Hematopoietic multipotent progenitor cell treated with erythropoietin and hydrocortisone succinate and interleukin-3 and kit ligand, for 15 days (in vitro differentiated cells): ENCODE data around the gene ERCC6L2.

ENCODE experiments used
- DNase-seq: peaks from one replicate; pipeline ENCODE4 v3.0.0-alpha.2; 2015; ENCODE audit warnings: low spot score

Gene ERCC6L2

DNA sequence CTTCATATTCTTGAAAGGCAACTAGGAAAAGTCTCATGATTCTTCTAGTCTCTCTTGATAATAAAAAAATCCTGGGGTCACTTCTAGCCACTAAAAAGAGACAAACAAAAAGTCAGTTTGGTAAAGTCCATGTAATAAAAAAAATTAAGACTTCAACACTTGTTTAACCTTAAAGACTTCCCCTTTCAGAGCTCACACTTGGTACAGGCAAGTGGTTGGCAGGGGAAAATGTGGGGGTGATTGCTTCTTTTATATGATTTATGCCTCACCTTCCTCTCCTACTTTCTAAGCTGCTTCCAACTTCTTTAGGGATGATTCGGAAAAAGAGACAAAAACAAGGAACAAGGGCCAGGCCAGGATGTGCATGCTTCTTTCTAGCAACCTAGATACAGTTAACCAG lies 5.1 kb upstream of the ERCC6L2 start:
- DNase-seq: no peak

DNA sequence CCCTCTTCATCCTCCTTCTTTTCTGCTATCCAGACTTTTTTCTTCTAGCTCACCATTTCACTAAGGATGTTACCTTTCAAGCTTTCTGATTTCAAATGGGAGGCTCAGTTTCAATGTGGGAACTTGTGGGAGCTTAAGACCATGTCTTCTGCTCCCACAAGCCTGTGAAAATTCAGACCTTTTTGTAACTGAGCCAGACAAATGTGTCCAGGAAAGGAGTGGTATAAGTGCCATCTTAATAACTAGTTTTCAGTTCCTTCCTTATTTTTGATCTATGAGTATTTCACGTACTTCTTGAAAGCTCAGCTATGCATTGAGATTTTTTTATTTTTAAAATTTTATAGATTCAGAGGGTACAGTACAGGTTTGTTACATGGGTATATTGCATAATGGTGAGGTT lies 4.6 kb upstream of the ERCC6L2 start:
- no peak for DNase-seq

DNA sequence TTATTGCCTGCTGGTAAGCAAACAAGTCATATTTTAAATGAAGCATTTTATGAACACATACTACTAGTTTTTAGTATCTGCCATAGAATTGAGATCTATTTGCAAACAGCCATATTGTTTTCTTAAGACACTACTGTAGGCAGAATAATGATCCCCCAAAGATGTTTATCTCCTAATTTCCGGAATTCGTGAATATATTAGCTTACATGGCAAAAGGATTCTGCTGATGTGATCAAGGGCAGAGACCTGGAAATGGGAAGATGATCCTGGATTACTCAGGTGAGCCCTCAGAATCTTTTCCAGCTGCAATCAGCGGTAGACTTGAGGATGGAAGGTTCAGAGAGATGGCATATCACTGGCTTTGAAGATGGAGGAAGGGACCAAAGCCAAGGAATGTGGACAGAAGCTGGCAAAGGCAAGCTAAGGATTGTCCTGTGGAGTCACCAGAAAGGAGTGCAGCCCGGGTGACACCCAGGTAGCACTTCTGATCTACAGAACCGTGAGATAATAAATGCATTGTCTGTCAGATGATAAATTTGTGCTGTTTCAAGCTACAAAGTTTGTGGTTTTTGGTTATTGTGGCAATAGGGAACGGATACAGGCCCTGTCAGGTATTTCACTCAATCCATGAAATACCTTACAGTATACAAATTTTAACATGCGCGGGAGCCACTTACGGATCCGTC lies 1.0 kb upstream of the ERCC6L2 start:
- DNase-seq: no peak

DNA sequence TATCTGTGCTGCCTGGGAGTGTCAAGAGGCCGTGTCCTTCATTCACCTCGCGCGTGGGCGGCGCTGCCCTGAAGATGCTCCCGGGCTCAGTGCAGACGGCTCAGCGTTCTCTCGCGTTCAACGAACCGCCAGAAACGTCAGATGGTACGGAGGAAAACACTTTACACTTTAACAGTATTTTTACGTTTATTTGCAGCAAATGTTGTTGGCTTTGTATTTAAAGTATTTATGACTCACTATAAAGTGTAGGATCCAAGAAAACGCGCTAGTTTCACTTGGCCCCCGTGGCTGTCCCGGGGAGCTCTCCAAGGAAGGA lies 544 bp upstream of the ERCC6L2 start:
- DNase-seq: peak; percentile 56

DNA sequence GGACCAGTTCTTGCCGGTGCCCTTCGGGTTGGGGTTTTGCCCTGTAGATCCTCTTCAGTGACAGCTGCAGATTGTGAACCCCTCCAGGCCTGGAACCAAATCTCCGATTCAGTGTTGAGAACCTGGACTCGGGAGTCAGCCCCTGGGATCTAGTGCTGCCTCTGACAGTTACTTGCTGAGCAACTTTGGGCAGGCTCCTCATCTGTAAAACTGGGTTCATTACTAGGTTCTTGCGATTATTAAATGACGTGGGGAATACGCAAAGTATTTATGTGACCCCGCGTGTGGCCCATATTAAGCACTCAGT lies 600 bp downstream of the ERCC6L2 start:
- no peak for DNase-seq

DNA sequence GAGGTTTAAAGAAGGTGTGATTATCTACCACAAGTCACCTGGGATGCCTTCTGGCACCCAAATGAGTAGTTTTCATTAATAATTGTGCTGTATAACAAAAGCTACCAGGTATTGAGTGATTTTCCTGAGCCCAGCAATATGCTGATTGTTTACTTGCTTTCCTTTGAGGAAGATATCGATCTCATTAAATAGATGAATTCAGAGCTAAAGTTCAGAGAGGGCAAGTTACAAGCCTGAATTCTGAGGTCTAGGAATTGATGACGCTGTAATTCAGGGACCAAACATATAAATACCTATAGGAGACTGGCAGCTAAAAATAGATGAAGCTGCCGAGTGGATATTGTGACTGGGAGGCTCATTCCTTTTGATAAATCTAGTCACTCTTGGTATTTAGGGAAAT lies 1.1 kb downstream of the ERCC6L2 start:
- no peak for DNase-seq

DNA sequence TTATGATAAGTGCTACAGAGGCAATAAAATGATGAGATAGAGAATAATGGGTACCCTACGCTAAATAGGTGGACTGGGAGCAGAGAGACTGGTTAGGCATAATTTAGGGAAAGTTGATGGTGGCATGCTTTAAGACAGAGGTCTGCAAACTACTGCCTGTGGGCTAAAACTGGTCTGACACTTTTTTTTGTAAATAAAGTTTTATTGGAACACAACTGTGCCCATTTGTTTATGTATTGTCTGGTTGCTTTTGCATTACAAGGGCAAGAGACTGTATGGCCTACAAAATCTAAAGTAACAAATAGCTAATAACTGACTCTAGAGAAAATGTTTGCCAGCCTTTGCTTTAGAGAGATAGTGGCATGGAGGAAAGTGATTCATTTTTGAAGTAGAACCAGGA lies 2.5 kb downstream of the ERCC6L2 start:
- DNase-seq: no peak

DNA sequence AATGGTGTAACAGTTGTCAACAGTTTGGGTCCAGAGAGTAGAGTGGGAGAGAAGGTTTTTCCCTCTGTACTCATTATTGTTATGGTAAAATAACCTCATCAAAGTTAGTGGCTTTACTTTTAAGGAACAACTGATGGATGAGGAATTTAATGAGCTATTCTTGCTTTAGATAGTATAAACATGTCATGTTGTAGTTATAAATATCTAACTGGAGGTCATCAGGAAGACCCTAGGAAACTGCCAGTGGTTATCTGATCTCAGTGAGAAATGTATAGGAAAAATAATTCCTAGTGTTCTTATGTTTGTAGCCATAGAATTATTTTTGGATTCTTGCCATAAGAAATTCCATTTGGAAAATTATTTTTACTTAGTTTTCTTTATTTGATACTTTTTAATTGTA lies 4.1 kb downstream of the ERCC6L2 start:
- no peak for DNase-seq

DNA sequence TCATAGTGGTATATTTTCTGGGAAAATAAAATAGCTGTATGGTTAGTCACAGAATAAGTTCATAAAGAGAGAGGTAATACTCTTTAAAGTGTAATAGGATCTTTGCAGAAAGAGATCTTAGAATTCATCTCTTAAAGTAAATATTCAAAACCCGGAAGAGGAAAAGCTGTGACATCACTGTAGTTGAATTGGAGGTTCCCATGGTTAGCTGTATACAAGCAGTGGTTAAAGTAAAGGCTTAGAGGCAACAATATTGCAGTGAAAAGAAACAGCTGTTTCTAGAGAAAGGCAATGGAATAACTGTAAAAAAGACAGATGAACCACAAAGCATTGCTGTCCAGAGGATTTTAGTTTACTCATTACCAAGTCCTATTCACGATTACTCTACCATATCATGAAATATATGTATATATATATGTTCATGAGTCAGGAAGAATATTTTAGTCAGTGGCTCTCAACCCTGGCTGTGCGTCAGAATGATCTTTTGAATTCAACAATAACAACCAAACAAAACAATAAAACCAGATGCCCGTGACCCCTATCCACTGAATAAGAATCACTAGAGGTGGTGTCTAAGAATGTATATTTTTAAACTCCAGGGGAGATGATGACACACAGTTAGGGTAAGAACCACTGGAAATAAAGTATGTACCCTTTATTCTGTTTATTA lies 4.7 kb downstream of the ERCC6L2 start:
- DNase-seq: no peak

DNA sequence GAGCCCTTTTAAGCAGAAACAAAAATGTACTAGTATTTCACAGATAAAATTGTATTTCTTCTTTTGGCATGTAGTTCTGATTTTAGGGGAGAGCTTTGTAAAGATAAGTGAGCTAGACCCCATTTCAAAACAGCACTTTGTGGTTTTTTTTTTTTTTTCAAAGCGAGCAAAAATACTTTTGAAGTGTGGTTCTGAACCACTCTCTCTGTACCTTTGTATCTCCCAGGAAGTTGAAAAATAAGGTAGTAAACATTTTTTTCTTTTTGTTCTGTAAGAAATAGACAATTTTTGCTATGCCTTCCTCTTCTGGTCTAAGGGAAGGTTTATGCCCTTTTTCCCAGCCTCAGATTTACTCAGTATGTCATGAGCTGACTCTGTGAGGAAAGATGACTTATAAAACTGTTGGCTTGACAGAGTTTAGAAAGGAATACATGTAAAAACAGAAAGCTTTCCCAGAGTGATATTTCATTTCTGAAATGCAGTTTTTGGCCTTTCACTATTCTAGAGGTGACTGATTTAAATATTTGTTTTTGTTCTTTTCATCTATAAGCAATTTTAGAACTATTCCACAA lies 12.5 kb downstream of the ERCC6L2 start:
- DNase-seq: no peak

DNA sequence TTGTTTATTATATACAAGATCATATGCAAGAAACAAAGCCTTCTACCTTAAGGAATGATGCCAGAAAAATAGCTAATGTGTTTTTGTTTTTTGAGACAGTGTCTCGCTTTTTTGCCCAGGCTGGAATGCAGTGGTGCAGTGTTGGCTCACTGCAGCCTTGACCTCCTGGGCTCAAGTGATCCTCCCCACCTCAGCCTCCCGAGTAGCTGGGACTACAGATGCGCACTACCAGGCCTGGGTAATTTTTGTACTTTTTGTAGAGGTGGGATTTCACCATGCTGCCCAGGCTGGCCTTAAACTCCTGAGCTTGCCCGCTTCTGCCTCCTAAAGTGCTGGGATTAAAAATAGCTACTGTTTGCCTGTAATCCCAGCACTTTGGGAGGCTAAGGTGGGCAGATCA lies 15.1 kb downstream of the ERCC6L2 start:
- no peak for DNase-seq

DNA sequence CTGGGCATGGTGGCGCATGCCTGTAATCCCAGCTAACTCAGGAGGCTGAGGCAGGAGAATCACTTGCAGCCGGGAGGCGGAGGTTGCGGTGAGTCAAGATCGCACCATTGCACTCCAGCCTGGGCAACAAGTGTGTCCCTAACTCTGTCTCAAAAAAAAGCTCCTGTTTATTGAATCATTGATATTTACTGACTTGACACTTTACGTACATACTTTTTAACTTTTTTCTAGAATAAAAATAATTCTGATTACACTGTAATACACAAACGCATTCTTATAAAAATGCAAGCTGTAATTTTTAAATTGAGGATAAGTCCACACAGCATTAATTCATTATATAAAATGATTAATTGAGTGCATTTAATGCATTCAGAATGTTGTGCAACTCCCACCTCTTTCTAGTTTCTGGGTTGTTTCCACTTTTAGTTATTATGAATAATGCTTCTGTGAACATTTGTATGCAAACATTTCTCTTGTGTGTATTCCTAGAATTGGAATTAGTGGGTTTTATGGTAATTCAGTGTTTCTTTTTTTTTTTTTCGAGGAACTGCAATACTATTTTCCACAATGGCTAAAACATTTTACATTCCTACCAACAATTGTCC lies 15.7 kb downstream of the ERCC6L2 start:
- no peak for DNase-seq

DNA sequence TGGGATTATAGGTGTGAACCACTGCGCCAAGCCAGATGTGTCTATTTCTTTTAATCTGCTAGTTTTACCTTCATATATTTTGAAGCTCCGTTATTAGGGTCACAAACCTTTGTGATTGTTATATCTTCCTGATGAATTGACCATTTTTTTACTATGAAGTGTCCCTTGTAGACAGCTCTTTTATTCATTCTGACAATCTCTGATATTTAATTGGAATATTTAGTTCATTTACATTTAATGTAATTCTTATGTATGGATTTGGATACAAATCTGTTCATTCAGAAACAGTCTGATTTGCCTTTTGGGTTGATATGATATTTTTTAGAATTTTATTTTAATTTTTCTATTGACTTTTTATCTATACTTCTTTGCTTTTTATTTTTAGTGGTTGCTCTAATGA lies 17.2 kb downstream of the ERCC6L2 start:
- DNase-seq: no peak

DNA sequence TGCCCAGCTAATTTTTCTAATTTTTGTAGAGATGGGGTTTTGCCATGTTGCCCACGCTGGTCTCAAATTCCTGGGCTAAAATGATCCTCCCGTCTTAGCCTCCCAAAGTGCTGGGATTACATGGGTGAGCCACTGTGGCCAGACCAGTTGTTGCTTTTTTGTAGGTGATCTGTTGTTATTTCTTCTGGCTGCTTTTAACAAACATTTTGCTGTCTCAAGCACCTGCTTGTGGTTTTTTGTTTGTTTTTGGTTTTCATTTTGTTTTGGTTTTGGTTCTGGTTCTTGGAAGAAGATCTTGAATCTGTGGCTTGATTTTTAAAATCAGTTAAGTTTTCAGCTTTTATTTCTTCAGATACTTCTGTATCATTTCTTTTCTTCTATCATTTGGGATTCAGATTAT lies 21.1 kb downstream of the ERCC6L2 start:
- no peak for DNase-seq

DNA sequence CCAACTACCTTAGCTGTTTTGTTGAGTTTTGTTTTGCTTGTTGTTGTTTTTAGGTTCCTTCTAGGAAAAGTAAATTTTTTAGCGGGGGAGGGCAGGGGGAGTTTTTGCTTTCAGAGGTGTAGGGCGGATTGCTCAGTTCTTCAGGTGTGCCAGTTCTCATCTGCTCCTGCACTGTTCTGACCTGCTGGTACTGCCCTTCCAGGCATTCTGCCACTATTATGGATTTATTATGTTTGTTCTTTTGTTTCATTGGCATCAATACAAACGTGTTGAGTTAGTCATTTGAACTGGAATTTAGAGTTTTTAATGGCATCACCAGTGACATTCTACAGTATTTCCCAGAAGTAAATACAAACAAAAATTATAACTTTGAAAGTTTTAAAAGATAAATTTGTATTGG lies 26.0 kb downstream of the ERCC6L2 start:
- DNase-seq: no peak

DNA sequence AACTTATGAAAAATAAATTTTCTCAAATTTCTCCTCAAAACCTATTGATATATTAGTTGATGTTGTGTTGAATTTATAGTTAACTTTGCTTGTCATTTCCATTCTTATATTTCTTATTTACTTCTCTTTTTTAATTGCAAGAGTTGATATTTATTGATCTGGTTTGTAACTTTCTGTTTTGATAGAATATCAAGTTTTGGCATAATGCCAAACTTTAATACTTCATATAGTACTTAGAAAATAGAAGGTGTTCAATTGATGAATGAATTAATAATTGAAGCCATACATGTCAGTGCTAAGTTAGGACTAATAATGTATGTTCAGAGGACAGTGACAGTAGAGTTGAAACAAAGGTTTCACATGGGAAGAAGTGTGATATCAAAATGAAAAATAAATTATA lies 27.9 kb downstream of the ERCC6L2 start:
- DNase-seq: peak; percentile 28

DNA sequence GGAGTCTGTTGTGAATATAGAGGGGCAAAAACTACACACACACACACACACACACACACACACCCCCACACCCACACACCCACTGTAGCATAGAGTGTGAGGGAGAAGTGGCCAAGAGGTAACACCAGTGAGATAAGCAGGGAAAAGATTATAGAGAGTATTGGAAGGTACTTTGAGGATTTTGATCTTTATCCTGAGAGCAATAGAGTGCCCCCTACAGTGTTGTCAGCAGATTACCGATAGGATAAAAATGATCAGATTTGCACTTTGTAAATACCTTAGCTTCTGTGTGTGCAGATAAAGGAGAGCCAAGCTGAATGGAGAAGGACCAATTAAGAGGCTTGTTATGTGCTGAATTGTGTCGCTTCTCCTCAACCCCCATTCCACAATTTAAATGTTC lies 32.3 kb downstream of the ERCC6L2 start:
- DNase-seq: no peak

DNA sequence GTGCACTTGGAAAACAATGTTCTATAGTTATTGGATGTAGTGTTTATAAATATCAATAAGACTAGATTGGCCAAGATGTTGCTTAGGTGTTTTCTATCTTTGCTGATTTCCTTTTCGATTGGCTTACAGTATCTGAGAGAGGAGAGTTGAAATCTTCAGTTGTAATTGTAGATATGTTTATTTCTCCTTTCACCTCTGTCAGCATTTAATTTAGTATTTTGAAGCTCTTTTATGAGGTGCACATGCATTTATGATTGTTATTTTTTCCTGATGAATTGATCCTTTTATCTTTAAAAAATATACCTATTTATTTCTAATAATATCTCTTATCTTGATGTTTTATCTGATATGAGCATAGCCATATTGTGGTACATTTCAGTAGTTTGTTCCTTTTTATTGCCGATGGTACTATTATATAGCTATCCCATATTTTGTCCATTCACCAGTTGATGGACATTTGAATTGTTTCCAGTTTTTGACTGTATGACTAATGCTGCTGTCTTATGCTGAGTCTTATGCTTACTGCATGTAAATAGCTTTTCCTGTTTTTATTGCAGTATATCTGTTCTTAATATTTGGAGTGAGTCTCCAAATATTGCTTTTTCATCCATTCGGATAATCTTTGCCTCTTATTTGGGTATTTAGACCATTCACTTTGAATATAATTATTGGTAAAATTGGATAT lies 34.7 kb downstream of the ERCC6L2 start:
- no peak for DNase-seq

DNA sequence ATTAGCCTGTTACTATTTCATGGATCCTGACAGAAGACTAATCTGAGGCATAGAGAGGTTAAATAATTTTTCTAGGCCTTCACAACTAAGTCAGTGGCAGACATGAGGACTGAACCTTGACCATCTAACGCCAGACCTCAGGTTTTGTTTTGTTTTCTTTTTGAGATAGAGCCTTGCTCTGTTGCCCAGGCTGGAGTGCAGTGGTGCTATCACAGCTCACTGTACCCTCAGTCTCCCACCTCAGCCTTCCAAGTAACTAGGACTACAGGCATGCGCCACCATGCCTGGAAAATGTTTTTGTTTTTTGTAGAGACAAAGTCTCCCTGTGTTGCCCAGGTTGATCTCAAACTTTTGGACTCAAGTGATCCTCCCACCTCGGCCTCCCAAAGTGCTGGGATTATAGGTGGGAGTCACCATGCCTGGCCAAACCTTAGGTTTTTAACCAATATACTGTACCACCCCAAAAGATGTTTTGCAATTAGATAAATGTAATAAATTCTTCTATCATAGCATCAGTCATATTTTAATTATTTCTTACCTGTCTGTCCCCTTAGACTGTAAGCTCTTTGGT lies 35.4 kb downstream of the ERCC6L2 start:
- DNase-seq: no peak

DNA sequence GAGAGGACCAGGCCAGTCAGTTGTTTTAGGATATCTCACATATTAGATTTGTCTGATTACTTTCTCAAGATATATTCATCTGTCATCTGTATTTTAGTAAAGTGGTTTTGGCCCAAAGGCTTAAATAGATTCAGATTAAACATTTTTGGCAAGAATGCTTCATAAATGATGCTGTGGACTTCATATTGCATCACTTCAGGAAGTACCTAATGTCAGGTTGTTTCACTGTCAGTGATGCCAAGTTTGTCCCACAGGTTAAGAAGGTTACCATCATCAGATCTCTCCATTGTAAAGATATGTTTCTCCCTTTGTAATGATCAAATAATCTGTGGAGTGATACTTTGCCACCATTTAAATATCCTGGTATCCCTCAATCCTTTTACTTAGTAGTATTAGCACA lies 37.3 kb downstream of the ERCC6L2 start:
- DNase-seq: no peak

DNA sequence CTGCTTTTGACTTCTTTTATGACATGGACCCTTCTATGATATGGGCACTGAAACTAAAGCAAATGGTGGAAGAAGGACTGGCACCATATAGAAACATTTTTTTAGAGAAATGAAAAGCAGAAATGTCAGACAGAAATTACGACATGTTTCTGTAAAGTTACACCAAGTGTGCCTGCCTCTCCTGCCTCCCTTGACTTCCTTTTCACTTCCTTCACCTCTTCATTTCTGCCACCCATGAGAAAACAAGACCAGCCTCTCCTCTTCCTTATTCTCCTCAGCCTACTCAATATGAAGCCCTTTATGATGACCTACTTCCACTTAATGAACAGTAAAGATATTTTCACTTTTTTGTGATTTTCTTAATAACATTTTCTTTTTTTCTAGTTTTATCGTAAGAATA lies 44.5 kb downstream of the ERCC6L2 start:
- no peak for DNase-seq

DNA sequence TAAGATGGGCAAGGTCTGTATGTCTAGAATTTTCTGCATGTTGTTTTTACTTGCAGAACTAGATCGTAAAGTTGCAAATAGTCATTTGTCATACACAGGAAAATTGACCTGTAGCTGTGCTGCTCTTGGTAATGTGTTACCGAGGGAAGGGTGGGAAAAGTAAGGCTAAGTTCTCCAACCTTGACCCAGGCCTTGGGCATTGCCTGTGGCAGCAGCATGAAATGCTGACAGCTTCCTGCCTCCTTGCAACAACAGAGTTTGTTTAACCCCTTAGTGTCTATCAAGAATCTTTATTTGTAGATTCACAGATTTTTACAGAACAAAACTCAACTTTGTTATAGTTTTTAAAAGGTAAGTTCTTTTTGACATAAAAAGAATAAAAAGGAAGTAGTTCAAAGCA lies 48.3 kb downstream of the ERCC6L2 start:
- no peak for DNase-seq

DNA sequence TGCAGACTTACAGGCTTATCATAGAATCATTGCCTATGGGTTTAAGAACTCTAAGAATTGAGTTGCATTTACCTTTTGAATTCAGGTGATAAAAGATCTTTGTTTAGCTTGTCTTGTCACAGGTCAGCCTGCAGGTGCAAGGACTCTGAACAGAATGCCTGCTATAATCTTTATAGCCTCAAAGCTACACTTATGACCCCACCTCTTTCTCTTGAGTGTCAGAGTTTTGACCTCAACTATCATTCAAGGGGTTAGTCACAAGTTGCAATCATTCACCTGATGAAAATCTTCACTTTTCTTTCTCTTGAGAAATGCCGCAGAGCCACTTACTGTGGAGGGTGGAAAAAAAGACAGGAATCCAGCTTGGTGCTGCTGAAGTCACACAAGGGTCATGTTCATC lies 49.5 kb downstream of the ERCC6L2 start:
- DNase-seq: no peak
